Motor neuron (in vitro differentiated cells): ENCODE measurements around the gene PHTF2. TPM values are rescaled to one million over a fixed set of nuclear protein-coding genes. Genes with fewer than 3 reads are reported as not detected.
"Not testable (repeated sequence)": the region's sequence is repeated elsewhere in the genome, so short reads cannot be mapped to it uniquely, and the experiment has no call there.

Experiments
- ATAC-seq, 8 experiments: fragments of 200-7000 bp; cut with Tn5 transposase; replicated peaks in 6 of 8; 2 replicates each; pipeline ENCODE4 v1.8.0; 2021; ENCODE audit warnings: mild to moderate bottlenecking in 8 of 8, moderate library complexity in 8 of 8
- H3K27ac ChIP-seq, 2 donors: fragments of 250-450 bp; sonication (Bioruptor Pico); 2 replicates each; pipeline ENCODE4 v1.9.0; 2021; ENCODE audit warnings: antibody characterized with exemption in 2 of 2, mild to moderate bottlenecking in 2 of 2, moderate library complexity in 1 of 2
- H3K4me1 ChIP-seq, 2 donors: fragments of 250-450 bp; sonication (Bioruptor Pico); replicated peaks in 1 of 2; 2 replicates each; pipeline ENCODE4 v1.6.1; 2021; ENCODE audit warnings: antibody characterized with exemption in 2 of 2, mild to moderate bottlenecking in 2 of 2, moderate library complexity in 1 of 2
- H3K4me3 ChIP-seq, 5 donors: fragments of 250-450 bp; sonication (Bioruptor Pico); 2 replicates each; pipeline ENCODE4 v1.9.0; 2021; ENCODE audit warnings: antibody characterized with exemption in 5 of 5, mild to moderate bottlenecking in 5 of 5, moderate library complexity in 4 of 5
- WGBS, 10 experiments: fragments of 450-650 bp; shearing (Covaris generic); methylation state at CpG; one replicate each; pipeline ENCODE4 v1.0.0; 2022; 5-methylcytosine and 5-hydroxymethylcytosine counted together
- in situ Hi-C, 9 experiments: fragments of 400-800 bp; cut with MboI; loops; one replicate each; pipeline ENCODE4 v1.15.0; 2021; ENCODE audit warnings: low sequenced_read_pairs in 9 of 9, low pct_unique_long_range_greater_than_20kb in 2 of 9; ENCODE audit not compliant: unreplicated experiment in 9 of 9
- total RNA-seq, 8 experiments: library from RNA; unstranded; fragments of 300-600 nt; gene quantifications; 2 replicates each; pipeline versions ENCODE4 v1.2.3 to v1.2.4, GENCODE V29; 2022

PHTF2 gene
- total RNA-seq, 8 experiments from 2014 or later, result 15.9 to 36.9 (median 19.4) TPM

- H3K27ac ChIP-seq, H3K4me1 ChIP-seq, H3K4me3 ChIP-seq, ATAC-seq, in situ Hi-C loops: not testable (repeated sequence)
- 80 to 100% (median 94%) methylated on average over 1 to 6 of the region's 7 CpGs; no CpG with 5 or more reads in 5 of the 10 experiments for WGBS, 10 experiments
These were observed 75.1 kb downstream of the PHTF2 start for GRCh38 chr7:77873416-77874327.

GRCh38 chr7:77877791-77878190 lies 79.2 kb downstream of the PHTF2 start:
- in situ Hi-C loops, result no loop called here
- 58 to 100% (median 94%) methylated on average over 1 to 2 of the region's 3 CpGs; no CpG with 5 or more reads in 3 of the 10 experiments for WGBS, 10 experiments
- Histone ChIP-seq H3K4me1 (no peaks in the 10 kb centered on the region), H3K27ac (no peak overlapping the region), H3K4me3 (no peak overlapping the region)
- ATAC-seq, result peak in 1 of 8 experiments; percentile 52

- no peak overlapping the region for H3K27ac ChIP-seq
- in situ Hi-C loops, result no loop called here
- ATAC-seq, result no peak
- H3K4me1 ChIP-seq, result no peaks in the 10 kb centered on the region
- WGBS, 10 experiments, result 87 to 100% (median 100%) methylated on average over 1 of the region's 1 CpG; no CpG with 5 or more reads in 4 of the 10 experiments
- H3K4me3 ChIP-seq, result no peak overlapping the region
These were observed 79.9 kb downstream of the PHTF2 start for GRCh38 chr7:77878500-77878899.

- 50 to 100% (median 83%) methylated on average over 1 to 2 of the region's 2 CpGs; no CpG with 5 or more reads in 2 of the 10 experiments for WGBS, 10 experiments
- no peak overlapping the region for H3K27ac ChIP-seq
These were observed 80.7 kb downstream of the PHTF2 start for GRCh38 chr7:77879272-77879671.

GRCh38 chr7:77881871-77882270 lies 83.3 kb downstream of the PHTF2 start:
- WGBS, 10 experiments, result 29 to 100% (median 88%) methylated on average over 1 to 2 of the region's 2 CpGs; no CpG with 5 or more reads in 4 of the 10 experiments
- no peak for ATAC-seq
- in situ Hi-C loops, result no loop called here

More at GRCh38 chr7:77879272-77879671, 80.7 kb downstream of the PHTF2 start:
- Histone ChIP-seq H3K4me3 (no peak overlapping the region), H3K4me1 (no peaks in the 10 kb centered on the region)
- ATAC-seq, result peak in 1 of 8 experiments; percentile 62
- in situ Hi-C loops, result no loop called here

GRCh38 chr7:77885155-77885554 lies 86.6 kb downstream of the PHTF2 start:
- Histone ChIP-seq H3K27ac (no peak overlapping the region), H3K4me3 (no peak overlapping the region), H3K4me1 (no peaks in the 10 kb centered on the region)
- in situ Hi-C loops, result no loop called here
- 92 to 100% (median 100%) methylated on average over 1 to 4 of the region's 4 CpGs; no CpG with 5 or more reads in 1 of the 10 experiments for WGBS, 10 experiments
- ATAC-seq, result no peak

More at GRCh38 chr7:77881871-77882270, 83.3 kb downstream of the PHTF2 start:
- Histone ChIP-seq H3K27ac (no peak overlapping the region), H3K4me3 (no peak overlapping the region), H3K4me1 (no peaks in the 10 kb centered on the region)

GRCh38 chr7:77887567-77887966 lies 89.0 kb downstream of the PHTF2 start:
- no peaks in the 10 kb centered on the region for H3K4me1 ChIP-seq
- in situ Hi-C loops, result no loop called here
- ATAC-seq, result peak in 2 of 8 experiments; percentile 46 to 75
- WGBS, 10 experiments, result 27 to 90% (median 88%) methylated on average over 1 of the region's 1 CpG; no CpG with 5 or more reads in 5 of the 10 experiments
- no peak overlapping the region for H3K27ac ChIP-seq
- H3K4me3 ChIP-seq, result no peak overlapping the region

GRCh38 chr7:77888998-77889397 lies 90.4 kb downstream of the PHTF2 start:
- ATAC-seq, result no peak
- H3K4me1 ChIP-seq, result no peaks in the 10 kb centered on the region
- in situ Hi-C loops, result no loop called here
- 80 to 100% (median 100%) methylated on average over 1 of the region's 1 CpG; no CpG with 5 or more reads in 2 of the 10 experiments for WGBS, 10 experiments
- H3K27ac ChIP-seq, result no peak overlapping the region
- no peak overlapping the region for H3K4me3 ChIP-seq

GRCh38 chr7:77893813-77894212 lies 95.2 kb downstream of the PHTF2 start:
- no peak overlapping the region for H3K4me3 ChIP-seq
- 67 to 90% (median 80%) methylated on average over 2 to 3 of the region's 3 CpGs for WGBS, 10 experiments
- H3K27ac ChIP-seq, result no peak overlapping the region
- H3K4me1 ChIP-seq, result no peaks in the 10 kb centered on the region
- no peak for ATAC-seq
- in situ Hi-C loops, result no loop called here

- 72 to 100% (median 90%) methylated on average over 2 of the region's 2 CpGs; no CpG with 5 or more reads in 1 of the 10 experiments for WGBS, 10 experiments
- ATAC-seq, result no peak
- in situ Hi-C loops, result no loop called here
These were observed 96.1 kb downstream of the PHTF2 start for GRCh38 chr7:77894574-77895091.

GRCh38 chr7:77895905-77896304 lies 97.3 kb downstream of the PHTF2 start:
- Histone ChIP-seq H3K4me3 (no peak overlapping the region), H3K27ac (no peak overlapping the region), H3K4me1 (no peaks in the 10 kb centered on the region)
- WGBS, 10 experiments, result 87 to 100% (median 100%) methylated on average over 1 to 3 of the region's 3 CpGs
- ATAC-seq, result no peak
- in situ Hi-C loops, result no loop called here

More at GRCh38 chr7:77894574-77895091, 96.1 kb downstream of the PHTF2 start:
- Histone ChIP-seq H3K4me3 (no peak overlapping the region), H3K27ac (no peak overlapping the region), H3K4me1 (no peaks in the 10 kb centered on the region)

GRCh38 chr7:77897004-77897547 lies 98.5 kb downstream of the PHTF2 start:
- in situ Hi-C loops, result no loop called here
- ATAC-seq, result no peak
- no peak overlapping the region for H3K4me3 ChIP-seq
- H3K27ac ChIP-seq, result no peak overlapping the region
- WGBS, 10 experiments, result 88 to 100% (median 100%) methylated on average over 1 of the region's 1 CpG
- no peaks in the 10 kb centered on the region for H3K4me1 ChIP-seq

GRCh38 chr7:77899516-77899915 lies 100.9 kb downstream of the PHTF2 start:
- no peak for ATAC-seq
- no peak overlapping the region for H3K4me3 ChIP-seq
- H3K27ac ChIP-seq, result no peak overlapping the region
- in situ Hi-C loops, result no loop called here
- 47 to 100% (median 95%) methylated on average over 1 to 2 of the region's 2 CpGs; no CpG with 5 or more reads in 1 of the 10 experiments for WGBS, 10 experiments
- no peaks in the 10 kb centered on the region for H3K4me1 ChIP-seq
